Head of caudate nucleus (tissue), 42 donors: ENCODE data around the gene ZCCHC24.

ENCODE experiments used
- DNase-seq, 42 donors: peaks; one replicate each; pipeline versions ENCODE4 v3.0.0 to v3.0.0-alpha.2; 2020 to 2021; ENCODE audit warnings: mixed read lengths in 7 of 42
- intact Hi-C: fragments of 100-400 bp; cut with DNase I; formaldehyde crosslinking; loops from one replicate; pipeline ENCODE4 v1.15.0; 2022

Gene ZCCHC24

DNA sequence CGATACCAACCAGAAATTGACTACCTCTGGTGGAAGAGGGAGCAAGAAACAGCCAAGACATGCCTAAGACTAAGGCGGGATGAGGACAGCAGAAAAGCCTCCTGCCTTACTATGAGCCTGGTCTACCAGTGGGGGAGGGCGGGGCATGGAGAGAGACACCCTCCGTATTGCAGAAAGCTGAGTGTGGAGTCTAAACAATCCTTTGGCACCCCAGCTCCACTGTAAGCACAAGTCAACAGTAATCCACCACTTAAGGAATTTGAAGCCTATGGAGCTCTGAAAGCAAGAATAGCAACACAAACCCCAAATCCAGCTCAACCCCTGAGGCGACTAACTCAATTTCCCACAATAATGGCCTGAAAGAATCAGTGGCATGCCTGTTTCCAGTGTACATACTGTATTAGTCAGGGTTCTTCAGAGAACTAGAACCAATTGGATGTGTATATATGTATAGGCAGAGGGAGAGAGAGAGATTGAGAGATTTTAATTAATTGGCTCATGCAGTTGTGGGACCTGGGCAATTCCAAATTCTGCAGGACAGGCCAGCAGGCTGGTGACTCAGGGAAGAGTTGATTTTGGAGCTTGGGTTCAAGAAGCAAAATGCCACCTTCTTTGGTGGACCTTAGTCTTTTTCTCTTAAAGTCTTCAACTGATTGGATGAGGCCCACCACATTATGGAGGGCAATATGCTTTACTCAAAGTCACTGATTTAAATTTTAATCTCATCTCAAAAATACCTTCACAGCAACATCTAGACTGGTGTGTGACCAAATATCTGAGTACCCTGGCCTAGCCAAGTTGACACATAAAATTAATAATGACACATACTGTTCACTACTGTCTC is 84.7 kb downstream of the ZCCHC24 start:
- peak in 1 of 42 donors; percentile 20 for DNase-seq
- intact Hi-C loops: no loop called here

DNA sequence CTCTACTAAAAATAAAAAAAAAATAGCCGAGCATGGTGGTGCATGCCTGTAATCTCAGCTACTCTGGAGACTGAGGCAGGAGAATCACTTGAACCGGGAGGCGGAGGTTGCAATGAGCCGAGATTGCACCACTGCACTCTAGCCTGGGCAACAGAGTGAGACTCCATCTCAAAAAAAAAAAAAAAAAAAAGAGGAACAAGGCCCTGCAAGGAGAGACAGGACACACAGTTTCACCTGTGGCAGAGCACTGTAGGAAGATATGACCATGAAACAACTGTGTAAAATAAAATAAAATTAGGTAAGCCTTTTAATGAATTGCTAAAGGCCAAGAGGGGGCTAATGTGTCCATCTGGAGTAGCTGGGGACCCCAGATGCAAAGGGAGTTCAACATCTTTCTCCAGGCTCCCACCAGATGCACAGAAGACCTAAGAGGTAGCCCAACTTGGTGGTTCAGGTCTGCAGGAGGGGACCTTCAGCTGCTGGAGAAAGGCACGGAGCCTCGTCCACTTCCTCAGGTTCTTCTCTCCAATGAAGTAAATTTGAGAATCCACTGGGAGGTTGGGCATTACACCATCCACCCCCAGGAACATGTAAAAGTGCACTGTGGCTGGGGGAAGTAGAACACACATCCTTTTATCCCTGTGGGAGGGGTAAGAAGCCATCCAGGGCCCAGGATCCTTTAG is 85.5 kb downstream of the ZCCHC24 start:
- intact Hi-C loops: no loop called here
- DNase-seq: peak in 1 of 42 donors; percentile 6

DNA sequence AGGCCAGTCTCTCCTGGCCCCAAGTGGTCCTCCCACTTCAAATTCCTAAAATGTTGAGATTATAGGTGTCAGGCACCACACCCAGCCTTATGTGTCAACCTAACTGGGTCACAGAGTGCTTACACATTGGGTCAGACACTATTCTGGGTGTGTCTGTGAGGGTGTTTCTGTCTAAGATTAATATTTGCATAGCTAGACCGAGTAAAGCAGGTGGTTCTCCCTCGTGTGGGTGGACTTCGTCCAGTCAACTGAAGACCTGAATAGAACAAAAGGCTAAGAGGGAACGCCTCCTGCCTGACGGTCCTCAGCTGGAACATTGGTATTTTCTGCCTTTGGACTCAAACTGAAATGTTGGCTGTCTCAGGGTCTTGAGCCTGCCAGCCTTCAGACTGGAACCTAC is 86.6 kb downstream of the ZCCHC24 start:
- DNase-seq: peak in 2 of 42 donors; percentile 25 to 33
- intact Hi-C loops: no loop called here

DNA sequence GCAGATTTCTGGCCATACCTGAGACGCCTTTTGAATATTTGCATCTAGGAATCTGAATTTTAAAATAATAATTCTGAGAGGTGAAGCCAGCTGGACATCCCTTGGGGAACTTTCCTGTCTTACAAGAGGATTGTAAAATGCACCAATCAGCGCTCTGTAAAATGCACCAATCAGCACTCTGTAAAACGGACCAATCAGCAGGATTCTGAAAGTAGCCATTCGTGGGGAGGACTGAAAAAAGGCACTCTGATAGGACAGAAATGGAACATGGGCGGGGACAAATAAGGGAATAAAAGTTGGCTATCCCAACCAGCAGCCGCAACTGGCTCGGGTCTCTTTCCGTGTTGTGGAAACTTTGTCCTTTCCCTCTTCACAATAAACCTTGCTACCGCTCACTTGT is 88.2 kb downstream of the ZCCHC24 start:
- peak in 1 of 42 donors; percentile 19 for DNase-seq
- intact Hi-C loops: no loop called here

DNA sequence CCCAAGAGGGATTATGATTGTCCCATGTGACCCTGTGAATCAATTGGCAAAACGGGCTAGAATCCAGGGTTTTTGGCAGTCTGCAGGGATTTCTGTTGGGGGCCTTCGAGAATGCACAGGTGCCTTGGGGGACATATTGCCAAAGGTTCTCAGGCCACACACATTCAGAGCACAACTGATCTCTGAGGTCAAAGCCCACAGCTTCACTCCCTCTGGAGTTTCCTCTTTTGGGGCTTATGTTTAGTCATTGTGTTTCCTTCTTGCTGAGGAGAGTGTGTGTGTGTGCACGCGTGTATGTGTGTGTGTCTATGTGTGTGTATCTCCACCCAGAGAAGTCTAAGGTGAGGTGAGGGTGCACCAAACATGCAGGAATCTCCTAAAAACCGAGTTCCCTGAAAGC is 89.3 kb downstream of the ZCCHC24 start:
- DNase-seq: peak in 5 of 42 donors; percentile 1 to 39 (median 32)
- intact Hi-C loops: no loop called here

DNA sequence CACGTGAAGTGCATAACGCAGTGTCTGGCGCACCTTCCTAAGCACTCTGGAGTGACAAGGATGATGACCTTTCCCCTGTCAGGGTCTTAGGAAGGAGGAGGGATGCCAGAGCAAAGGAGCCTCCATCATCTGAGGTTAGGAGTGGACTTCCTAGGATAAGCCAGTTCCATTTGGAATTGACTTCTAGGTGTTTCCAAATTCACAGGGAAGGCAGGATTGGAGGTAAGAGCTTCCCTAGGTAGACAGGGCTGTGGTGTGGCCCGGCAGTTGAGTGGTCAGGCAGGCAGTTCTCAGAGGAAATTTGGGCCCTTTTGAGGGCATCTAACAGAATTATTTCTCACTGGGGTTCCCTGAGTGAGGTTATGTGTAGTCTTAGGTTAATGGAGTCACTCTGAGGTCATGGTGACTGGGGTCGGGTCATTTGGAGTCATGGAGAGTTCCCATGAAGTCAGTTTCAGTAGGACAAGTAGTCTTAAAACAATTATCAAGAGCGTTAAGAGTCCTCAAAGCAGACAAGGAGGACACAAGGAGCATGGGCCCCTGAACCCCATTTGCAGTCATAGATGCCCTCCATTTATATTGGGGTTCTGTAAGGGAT is 89.9 kb downstream of the ZCCHC24 start:
- peak in 2 of 42 donors; percentile 0 to 19 for DNase-seq
- intact Hi-C loops: no loop called here

DNA sequence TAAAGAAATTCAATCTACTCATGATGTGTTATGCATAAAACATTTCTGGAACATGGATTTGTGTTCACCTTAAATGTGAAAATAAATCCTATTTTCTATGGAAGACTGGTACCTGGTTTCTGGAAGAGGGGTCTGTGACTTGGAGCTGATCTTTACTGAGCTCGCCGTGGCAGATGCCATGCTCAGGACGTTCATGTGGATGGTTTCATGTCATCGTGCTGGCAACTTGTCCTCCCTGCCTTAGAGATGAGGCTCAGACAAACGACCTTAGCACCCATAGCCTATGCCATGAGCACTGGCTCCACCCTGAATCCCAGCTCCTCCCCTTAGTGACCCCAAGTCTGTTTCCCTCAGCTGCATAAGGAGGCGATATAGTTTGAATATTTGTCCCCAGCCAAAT is 90.8 kb downstream of the ZCCHC24 start:
- DNase-seq: peak in 4 of 42 donors; percentile 0 to 36 (median 18)
- intact Hi-C loops: no loop called here

DNA sequence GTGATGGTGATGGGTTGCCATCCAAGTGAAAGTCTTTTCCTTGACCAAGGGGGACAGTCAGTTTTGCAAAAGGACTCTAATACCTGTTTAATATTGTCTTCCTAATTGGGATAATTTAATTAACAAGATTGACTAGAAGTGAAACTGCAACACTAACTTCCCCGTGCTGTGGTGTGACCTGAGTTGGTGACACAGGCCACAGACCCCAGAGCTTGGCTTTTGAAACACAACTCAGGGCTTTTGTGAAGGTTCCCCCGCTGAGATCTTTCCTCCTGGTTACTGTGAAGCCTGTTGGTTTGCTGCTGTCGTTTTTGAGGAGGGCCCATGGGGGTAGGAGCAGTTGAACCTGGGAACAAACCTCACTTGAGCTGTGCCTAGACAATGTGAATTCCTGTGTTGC is 91.3 kb downstream of the ZCCHC24 start:
- peak in 2 of 42 donors; percentile 11 to 21 for DNase-seq
- intact Hi-C loops: no loop called here

DNA sequence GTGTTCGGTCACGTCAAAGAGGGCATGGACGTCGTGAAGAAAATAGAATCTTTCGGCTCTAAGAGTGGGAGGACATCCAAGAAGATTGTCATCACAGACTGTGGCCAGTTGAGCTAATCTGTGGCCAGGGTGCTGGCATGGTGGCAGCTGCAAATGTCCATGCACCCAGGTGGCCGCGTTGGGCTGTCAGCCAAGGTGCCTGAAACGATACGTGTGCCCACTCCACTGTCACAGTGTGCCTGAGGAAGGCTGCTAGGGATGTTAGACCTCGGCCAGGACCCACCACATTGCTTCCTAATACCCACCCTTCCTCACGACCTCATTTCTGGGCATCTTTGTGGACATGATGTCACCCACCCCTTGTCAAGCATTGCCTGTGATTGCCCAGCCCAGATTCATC is 91.7 kb downstream of the ZCCHC24 start:
- intact Hi-C loops: no loop called here
- DNase-seq: peak in 5 of 42 donors; percentile 1 to 41 (median 27)

DNA sequence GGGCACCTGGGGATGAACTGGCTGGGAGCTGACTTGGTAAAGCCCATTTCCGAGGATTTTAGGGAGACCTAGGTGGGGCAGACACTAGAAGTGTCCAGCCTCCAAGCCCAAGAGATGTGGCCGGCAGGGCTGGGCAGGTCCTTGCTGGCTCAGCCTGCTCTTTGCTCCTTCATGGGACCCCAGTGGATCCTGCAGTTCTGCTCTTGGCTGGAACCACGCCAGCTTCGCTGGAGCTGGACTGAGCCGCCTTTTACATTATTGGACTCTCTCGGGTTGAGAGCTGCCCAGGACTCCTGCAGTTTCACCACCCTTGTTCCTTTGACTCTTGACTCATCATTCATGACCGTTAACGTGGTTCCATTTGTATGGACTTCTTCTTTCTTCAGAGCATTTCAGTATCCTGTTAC is 92.4 kb downstream of the ZCCHC24 start:
- intact Hi-C loops: no loop called here
- DNase-seq: peak in 7 of 42 donors; percentile 1 to 45 (median 21)

DNA sequence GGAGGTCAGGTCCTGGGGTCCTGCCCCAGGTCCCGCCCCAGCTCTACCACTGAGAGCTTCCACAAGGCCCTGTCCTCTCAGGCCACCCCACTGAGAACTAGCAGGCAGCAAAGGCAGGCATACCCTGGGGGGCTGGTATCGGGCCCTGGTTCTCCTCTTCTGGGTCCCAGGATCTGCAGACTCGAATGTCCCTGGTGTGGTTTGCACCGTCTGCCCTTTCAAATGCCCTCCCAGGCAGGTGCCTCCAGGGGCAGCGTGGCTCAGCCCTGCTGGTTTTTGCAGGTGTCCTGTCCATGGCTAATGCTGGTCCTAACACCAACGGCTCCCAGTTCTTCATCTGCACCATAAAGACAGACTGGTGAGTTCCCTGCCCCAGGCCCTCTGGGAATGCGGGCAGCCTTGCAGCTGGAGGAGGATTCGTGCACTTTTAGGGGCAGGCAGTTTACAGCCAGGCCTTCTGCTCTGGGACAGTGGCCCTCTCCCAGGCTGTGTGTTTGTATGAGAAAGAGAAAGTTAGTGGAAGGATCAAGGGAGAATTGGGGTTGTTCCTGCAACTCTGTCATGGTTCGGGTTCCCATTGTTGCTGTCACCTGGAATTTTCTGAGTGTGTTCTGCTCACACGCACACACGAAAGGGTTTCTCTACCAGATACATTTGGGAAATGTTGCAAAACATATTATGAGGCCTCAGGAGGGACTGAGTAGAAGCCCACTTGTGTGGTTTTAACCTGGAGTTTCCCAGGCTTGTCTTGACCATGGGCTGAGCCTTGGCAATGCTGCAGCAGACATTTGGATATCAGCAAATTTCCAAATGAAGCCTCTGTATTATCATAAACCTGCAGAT is 93.2 kb downstream of the ZCCHC24 start:
- intact Hi-C loops: no loop called here

DNA sequence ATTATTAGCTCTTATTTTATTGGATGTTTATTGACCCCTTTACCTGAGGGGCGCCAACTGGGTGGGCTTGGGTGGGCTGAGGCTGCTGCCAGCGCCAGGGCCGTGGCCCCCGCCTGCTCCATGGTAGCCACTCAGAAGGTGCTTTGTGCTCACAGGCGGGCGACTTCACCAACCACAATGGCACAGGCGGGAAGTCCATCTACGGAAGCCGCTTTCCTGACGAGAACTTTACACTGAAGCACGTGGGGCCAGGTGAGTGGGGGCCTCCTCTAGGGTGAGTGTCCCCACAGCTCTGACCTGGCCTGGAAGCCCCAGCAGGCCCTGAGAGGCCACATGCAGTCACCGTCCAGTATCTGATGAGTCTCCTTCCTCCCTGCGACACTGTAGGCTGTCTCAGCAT is 94.1 kb downstream of the ZCCHC24 start:
- peak in 5 of 42 donors; percentile 1 to 41 (median 24) for DNase-seq
- intact Hi-C loops: no loop called here

More for the DNA sequence above, 93.2 kb downstream of the ZCCHC24 start:
- DNase-seq: peak in 6 of 42 donors; percentile 0 to 38 (median 17)

DNA sequence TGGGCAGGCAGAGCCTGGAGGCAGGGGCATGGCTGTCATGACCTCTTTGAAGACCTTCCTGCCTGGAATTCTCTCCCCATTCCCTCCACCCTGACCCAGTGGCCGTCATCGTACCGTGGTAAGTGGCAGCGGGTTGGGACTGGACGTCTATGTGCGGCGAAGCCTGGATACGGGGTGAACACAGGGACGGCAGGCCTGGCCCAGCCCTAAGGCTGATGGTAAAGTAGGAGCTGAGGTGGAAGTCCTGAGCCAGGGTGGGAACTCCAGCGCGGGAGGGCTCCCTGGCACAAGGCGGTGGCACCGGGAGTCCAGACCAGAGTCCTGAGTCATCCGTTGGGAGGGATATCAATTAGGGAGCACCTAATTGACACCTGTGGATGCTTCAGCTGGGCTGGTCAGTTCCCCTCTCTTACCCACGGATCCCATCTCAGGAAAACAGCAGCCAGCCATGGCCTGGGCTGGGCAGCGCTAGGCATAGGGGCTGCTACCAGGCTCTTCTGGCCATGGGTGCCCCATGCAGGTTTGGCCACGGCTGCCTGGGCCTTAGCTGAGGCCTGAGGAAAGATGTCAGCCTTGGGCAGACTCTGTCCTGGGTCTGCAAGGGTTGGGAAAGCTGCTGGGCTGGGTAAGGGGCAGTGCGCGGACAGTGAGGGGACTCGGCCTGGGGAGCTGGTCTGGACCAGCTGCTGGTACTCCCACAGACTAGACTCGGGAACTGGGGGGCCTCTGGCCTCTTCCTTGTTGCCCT is 94.8 kb downstream of the ZCCHC24 start:
- peak in 3 of 42 donors; percentile 6 to 27 (median 14) for DNase-seq
- intact Hi-C loops: no loop called here

DNA sequence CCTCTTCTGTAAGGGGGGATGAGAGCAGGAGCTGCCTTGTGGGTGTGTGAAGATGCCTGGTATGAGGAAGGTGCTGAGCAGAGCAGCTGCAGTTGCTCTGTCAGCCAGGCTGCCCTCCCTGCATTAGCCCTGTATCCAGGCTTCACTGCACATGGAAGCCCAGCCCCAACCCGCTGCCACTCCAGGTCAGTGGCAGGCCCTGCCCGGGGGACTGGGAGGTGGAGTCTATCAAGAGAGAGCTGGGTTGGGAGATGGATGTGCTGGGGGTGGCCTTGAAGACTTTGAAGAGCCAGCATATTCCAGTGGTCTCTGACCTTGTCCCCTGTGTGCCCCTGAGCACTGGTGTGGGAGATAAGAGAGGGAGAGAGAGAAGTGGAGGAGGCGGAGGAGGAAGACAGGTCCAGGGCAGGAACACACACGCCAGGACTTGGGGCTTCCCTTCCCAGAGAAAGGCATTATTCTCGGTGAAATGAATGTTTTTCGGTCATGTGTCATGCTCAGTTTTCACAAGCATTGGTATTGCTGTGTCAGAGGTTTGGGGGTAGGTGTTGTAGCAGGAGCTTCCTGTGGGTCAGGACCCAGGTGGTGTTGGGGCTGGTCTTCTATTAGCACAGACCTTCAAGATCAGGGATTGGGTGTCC is 95.5 kb downstream of the ZCCHC24 start:
- DNase-seq: peak in 3 of 42 donors; percentile 4 to 14 (median 8)
- intact Hi-C loops: no loop called here

DNA sequence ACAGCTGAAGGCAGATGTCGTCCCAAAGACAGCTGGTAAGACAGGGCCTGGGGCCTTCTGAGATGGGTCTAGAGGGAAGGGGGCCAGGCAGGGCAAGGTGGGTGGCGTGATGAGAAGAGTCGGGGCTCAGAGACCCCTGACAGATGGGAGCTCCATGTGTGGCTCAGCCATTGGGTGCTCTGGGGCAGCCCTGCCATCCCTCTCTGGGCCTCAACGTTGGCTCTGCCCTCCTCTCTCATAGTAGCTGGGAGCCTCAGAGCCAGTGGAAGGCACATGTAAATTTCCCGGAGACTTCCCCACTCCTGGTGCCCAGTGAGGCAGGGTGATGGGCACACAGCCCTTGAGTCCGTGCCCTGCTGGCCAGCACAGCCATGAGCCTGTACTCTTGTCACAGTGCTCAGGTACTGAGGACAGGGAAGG is 96.3 kb downstream of the ZCCHC24 start:
- intact Hi-C loops: no loop called here
- DNase-seq: peak in 3 of 42 donors; percentile 5 to 33 (median 13)

DNA sequence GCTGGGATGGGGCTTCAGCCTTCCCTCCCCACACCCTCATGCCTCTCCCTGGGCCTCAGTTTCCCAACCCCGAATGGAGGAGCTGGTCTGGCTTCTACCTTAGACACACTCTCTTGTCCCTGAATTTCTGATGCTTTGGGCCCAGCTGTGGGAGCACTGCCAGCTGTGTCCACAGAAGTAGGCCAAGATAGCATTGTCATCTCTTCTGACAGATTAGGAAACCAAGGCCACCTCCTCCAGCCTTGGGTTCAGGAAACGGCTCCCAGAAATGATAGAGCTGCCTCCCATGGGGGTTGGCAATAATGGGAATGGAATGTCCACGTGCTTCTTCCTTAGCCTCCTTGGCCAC is 96.8 kb downstream of the ZCCHC24 start:
- intact Hi-C loops: no loop called here

DNA sequence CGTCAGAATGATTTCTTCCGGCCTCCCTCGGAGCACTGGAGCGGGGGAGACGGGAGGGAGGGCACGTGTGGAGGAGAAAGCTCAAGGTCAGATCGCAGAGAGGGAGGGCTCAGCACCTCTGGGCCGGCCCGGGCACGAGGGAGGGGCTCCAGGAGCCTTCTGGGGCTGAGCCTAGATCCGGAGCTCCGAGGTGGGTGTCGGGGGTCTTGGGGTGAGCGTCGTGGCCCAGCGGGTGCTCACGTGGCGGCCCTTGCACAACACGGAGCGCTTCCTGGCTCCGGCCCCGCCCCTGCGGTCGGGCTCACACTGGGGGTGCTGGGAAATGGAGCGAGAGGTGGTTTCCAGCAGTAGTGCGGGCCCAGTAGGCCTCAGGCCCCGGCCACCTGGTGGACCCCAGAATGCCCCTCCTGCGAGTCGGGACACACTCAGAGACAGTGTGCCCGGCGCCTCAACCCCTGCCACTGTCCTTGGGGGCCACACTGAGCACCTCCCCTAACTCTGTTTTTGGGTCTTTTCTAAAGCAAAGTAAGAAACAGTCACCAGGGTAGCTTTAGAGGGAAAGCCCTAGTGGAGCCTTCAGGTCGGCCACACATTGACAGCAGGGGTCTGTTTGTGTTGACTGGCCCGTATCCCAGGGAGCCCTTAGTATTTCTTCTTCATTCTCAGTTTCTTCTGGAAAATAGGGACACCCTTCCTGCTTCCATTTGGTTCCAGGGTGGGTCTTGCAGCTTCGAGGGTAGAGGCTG is 97.4 kb downstream of the ZCCHC24 start:
- intact Hi-C loops: no loop called here
- DNase-seq: peak in 36 of 42 donors; percentile 29 to 77 (median 54)

More for the DNA sequence above, 96.8 kb downstream of the ZCCHC24 start:
- DNase-seq: peak in 3 of 42 donors; percentile 3 to 13 (median 6)
